NCI-H2029 treated with DMSO at 0.1 percent for 48 hours (cell line): ENCODE results near the gene TSR1.

Experiments
- DNase-seq: peaks from one replicate; lab custom pipeline; 2025; lab: John Stamatoyannopoulos, UW

TSR1 gene

DNA sequence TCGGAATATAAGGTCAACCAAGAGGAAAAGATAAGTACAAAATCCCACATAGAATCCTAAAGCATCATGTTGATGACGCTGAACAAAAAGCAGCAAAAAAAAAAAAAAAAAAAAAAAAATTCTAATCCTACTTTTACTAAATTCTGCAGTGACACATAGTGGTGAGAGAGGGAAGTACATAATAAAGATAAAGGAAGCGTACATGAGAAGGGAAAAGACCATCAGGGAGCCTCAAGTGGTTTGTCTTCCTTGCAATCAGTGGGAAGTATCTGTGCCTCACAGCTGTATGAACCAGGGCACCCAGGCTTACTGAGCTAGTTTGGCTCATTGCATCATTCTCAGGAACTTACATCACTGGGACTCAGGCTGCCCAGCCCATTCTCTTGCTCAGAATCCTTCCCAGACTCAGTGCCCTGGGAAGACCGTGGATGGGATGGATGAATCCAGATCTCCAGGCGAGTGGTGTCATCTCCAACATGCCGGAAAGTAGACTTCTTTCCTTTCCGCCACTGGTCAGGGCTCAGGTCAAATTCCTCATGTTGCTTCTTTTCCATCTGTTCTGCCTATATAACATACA is 53.9 kb downstream of the TSR1 start:
- DNase-seq = peak; percentile 27

DNA sequence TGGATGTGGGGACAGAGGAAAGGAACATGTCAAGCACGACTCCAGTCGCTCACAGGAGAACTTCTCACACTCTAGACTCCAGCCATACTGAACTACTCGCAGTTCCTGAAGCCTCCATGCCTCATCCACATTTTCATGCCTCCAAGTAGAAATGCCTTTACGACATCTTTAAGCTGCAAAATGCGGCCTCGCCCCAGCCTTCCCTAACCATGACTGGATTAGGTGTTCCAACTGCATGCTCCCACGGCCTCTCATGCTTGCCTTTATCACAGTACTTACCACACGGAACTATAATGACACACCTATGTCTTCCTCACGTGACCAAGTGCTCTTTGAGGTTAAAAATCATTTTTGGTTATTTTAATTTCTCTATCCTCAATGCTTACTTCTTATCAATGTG is 56.5 kb downstream of the TSR1 start:
- no peak for DNase-seq

DNA sequence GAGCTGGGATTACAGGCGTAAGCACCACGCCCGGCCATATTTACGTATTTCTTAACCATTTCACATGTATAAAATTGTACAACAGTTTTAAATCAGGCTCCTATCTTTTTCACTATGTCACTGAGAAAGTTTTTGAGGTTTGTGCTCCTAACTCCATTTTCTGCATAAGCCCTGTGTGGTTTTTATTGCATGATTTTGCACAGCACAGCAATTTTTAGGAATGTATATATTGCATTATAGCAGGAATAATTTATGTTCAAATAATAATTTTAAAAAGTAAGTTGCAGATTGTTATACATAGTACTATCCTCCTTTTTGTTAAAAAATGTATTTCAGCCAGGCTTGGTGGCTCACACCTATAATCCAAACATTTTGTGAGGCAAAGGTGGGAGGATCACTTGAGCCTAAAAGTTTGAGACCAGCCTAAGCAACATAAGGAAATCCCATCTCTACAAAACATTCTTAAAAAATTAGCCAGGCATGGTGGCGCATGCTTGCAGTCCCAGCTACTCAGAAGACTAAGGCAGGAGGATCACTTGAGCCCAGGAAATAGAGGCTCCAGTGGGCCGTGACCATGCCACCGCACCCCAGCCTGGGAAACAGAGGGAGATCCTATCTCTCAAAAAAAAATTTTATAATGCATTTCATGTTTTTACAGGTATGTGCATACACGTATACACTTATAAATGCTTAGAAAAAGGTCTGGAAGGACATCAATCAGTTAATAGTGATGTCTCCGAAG is 58.7 kb downstream of the TSR1 start:
- DNase-seq = no peak

DNA sequence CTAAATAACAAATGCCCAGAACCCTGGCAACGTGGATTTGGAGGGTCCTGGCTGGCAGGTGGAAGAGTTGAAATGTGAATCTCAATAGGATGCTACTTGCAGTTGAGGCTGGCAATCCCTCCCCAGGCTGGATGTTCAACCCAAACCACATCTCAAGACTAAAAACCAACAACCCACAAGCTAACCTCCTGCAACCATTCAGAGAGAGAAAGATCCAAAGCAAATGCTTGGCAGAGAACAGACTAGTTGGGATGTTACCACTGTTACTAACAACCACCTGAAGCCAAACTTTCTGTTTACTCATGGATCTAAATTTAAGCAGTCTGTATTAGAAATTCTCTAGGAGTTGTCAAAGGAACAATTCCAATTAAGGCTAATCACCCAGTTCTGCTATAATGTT is 60.5 kb downstream of the TSR1 start:
- DNase-seq = no peak

DNA sequence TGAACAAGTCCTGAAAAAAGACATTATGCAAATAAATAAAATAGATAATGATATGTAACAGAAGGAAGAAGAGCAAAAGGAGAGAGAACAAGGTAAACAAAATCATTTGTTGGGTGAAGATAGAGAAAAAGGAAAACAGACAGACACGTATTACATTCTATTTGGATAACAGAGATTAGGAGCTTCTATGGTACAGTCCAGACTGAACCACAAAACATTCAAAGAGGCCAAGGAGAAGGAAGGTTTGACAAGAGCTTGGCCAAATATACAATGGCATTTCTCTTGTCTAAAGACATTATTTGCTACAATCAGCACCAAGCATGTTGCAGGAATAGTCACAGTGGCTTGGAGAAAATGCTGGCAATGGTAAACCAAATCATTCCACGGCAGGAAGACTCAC is 61.8 kb downstream of the TSR1 start:
- no peak for DNase-seq
